ENCODE data around the gene TTC27.

- TF ChIP-seq FOXA1 (IDR thresholded peaks at IDR 0.05) (no peak), CTBP1 (IDR thresholded peaks at IDR 0.05; ENCODE audit: borderline replicate concordance) (no peak)
- TF ChIP-seq, protein P1, sequence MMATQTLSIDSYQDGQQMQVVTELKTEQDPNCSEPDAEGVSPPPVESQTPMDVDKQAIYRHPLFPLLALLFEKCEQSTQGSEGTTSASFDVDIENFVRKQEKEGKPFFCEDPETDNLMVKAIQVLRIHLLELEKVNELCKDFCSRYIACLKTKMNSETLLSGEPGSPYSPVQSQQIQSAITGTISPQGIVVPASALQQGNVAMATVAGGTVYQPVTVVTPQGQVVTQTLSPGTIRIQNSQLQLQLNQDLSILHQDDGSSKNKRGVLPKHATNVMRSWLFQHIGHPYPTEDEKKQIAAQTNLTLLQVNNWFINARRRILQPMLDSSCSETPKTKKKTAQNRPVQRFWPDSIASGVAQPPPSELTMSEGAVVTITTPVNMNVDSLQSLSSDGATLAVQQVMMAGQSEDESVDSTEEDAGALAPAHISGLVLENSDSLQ (IDR thresholded peaks at IDR 0.05): no peak
Measured at GRCh38 chr2:32678825-32679224, 51.0 kb downstream of the TTC27 start.

Data from HEK293T (cell line).